Effector memory CD4-positive, alpha-beta T cell (primary cell): ENCODE results near the gene ACP6.
"Not testable (repeated sequence)": the region's sequence is repeated elsewhere in the genome, so short reads cannot be mapped to it uniquely, and the experiment has no call there.

Experiments
- DNase-seq, 3 donors: peaks; one replicate each; pipeline ENCODE4 v3.0.0-alpha.2; 2020
- H3K27ac ChIP-seq: 2 replicates; pipeline ENCODE4 v1.7.0; 2013; ENCODE audit warnings: mild to moderate bottlenecking, low read length, moderate library complexity; ENCODE audit not compliant: insufficient read depth, poor library complexity, severe bottlenecking
- H3K27me3 ChIP-seq: replicated peaks from 2 replicates; pipeline ENCODE4 v1.7.0; 2013; ENCODE audit warnings: mild to moderate bottlenecking, low read length; ENCODE audit not compliant: insufficient read depth, control insufficient read depth, poor library complexity, severe bottlenecking
- H3K36me3 ChIP-seq: 2 replicates; pipeline ENCODE4 v1.7.0; 2013; ENCODE audit warnings: mild to moderate bottlenecking, low read length, moderate library complexity; ENCODE audit not compliant: control insufficient read depth, insufficient read depth
- H3K4me1 ChIP-seq: 2 replicates; pipeline ENCODE4 v1.7.0; 2013; ENCODE audit warnings: low read length, mild to moderate bottlenecking; ENCODE audit not compliant: control insufficient read depth, insufficient read depth, poor library complexity, severe bottlenecking
- H3K4me3 ChIP-seq: 2 replicates; pipeline ENCODE4 v1.7.0; 2013; ENCODE audit warnings: low read length, low read depth, mild to moderate bottlenecking; ENCODE audit not compliant: insufficient read depth, poor library complexity, severe bottlenecking
- H3K9me3 ChIP-seq: 2 replicates; pipeline ENCODE4 v1.7.0; 2013; ENCODE audit warnings: mild to moderate bottlenecking, low read length, moderate library complexity; ENCODE audit not compliant: control insufficient read depth

Gene ACP6

DNA sequence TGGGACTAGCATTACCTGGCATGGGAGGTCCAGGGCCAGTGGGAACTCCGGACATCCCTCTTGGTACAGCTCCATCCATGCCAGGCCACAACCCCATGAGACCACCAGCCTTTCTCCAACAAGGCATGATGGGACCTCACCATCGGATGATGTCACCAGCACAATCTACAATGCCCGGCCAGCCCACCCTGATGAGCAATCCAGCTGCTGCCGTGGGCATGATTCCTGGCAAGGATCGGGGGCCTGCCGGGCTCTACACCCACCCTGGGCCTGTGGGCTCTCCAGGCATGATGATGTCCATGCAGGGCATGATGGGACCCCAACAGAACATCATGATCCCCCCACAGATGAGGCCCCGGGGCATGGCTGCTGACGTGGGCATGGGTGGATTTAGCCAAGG is 45.8 kb downstream of the ACP6 start:
- no peak for DNase-seq
- H3K4me1 ChIP-seq: peaks cover 3% of the 10 kb centered on the region
- H3K36me3 ChIP-seq: peaks cover 9% of the 10 kb centered on the region
- H3K27ac ChIP-seq: no peak overlapping the region
- no peaks in the 10 kb centered on the region for H3K27me3 ChIP-seq
- H3K4me3 ChIP-seq: no peak overlapping the region
- H3K9me3 ChIP-seq: no peaks in the 10 kb centered on the region

DNA sequence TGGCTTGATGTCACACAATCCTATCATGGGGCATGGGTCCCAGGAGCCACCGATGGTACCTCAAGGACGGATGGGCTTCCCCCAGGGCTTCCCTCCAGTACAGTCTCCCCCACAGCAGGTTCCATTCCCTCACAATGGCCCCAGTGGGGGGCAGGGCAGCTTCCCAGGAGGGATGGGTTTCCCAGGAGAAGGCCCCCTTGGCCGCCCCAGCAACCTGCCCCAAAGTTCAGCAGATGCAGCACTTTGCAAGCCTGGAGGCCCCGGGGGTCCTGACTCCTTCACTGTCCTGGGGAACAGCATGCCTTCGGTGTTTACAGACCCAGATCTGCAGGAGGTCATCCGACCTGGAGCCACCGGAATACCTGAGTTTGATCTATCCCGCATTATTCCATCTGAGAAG is 46.3 kb downstream of the ACP6 start:
- Histone ChIP-seq H3K27ac (no peak overlapping the region), H3K4me1 (peaks cover 5% of the 10 kb centered on the region), H3K4me3 (no peak overlapping the region), H3K9me3 (no peaks in the 10 kb centered on the region), H3K27me3 (no peaks in the 10 kb centered on the region), H3K36me3 (peaks cover 15% of the 10 kb centered on the region)
- DNase-seq: no peak

DNA sequence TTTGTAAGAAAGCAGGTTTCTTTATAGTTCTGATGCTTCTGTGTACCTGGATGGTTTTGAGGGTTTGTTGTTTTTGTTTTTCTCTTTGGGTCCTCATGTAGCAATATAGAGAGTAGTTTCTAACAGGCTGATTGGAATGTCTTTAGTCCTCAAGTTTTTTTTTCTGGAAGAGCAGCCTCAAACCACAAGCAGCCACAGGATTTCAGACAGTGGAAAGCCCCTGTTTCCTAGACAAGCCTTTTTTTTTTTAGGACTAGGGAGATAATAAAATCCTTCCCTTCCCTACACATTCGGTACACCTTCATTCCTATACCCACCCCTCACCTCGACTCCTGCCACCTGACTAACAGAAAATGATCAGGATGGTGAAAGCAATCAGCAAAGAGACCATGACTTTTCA is 47.6 kb downstream of the ACP6 start:
- H3K4me3 ChIP-seq: no peak overlapping the region
- no peaks in the 10 kb centered on the region for H3K9me3 ChIP-seq
- peaks cover 18% of the 10 kb centered on the region for H3K36me3 ChIP-seq
- peaks cover 15% of the 10 kb centered on the region for H3K4me1 ChIP-seq
- no peak overlapping the region for H3K27ac ChIP-seq
- H3K27me3 ChIP-seq: no peaks in the 10 kb centered on the region
- DNase-seq: no peak

DNA sequence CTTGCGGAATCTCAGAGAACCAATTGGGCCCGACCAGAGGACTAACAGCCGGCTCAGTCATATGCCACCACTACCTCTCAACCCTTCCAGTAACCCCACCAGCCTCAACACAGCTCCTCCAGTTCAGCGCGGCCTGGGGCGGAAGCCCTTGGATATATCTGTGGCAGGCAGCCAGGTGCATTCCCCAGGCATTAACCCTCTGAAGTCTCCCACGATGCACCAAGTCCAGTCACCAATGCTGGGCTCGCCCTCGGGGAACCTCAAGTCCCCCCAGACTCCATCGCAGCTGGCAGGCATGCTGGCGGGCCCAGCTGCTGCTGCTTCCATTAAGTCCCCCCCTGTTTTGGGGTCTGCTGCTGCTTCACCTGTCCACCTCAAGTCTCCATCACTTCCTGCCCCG is 49.8 kb downstream of the ACP6 start:
- peaks cover 21% of the 10 kb centered on the region for H3K36me3 ChIP-seq
- H3K4me1 ChIP-seq: peaks cover 17% of the 10 kb centered on the region
- no peak for DNase-seq
- H3K4me3 ChIP-seq: no peak overlapping the region
- no peaks in the 10 kb centered on the region for H3K27me3 ChIP-seq
- no peaks in the 10 kb centered on the region for H3K9me3 ChIP-seq
- H3K27ac ChIP-seq: no peak overlapping the region

DNA sequence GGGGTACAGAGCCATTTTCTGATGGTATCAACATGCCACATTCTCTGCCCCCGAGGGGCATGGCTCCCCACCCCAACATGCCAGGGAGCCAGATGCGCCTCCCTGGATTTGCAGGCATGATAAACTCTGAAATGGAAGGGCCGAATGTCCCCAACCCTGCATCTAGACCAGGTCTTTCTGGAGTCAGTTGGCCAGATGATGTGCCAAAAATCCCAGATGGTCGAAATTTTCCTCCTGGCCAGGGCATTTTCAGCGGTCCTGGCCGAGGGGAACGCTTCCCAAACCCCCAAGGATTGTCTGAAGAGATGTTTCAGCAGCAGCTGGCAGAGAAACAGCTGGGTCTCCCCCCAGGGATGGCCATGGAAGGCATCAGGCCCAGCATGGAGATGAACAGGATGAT is 50.6 kb downstream of the ACP6 start:
- H3K27ac ChIP-seq: no peak overlapping the region
- H3K36me3 ChIP-seq: peaks cover 21% of the 10 kb centered on the region
- H3K9me3 ChIP-seq: no peaks in the 10 kb centered on the region
- H3K4me1 ChIP-seq: peaks cover 17% of the 10 kb centered on the region
- no peak overlapping the region for H3K4me3 ChIP-seq
- no peak for DNase-seq
- H3K27me3 ChIP-seq: no peaks in the 10 kb centered on the region

DNA sequence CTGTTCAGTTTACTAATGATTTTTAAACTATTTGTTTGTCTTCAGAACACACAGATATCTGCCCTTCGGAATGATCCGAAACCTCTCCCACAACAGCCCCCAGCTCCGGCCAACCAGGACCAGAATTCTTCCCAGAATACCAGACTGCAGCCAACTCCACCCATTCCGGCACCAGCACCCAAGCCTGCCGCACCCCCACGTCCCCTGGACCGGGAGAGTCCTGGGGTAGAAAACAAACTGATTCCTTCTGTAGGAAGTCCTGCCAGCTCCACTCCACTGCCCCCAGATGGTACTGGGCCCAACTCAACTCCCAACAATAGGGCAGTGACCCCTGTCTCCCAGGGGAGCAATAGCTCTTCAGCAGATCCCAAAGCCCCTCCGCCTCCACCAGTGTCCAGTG is 51.6 kb downstream of the ACP6 start:
- Histone ChIP-seq H3K36me3 (peaks cover 29% of the 10 kb centered on the region), H3K4me3 (no peak overlapping the region), H3K4me1 (peaks cover 17% of the 10 kb centered on the region), H3K9me3 (no peaks in the 10 kb centered on the region), H3K27ac (no peak overlapping the region), H3K27me3 (no peaks in the 10 kb centered on the region)
- DNase-seq: no peak

DNA sequence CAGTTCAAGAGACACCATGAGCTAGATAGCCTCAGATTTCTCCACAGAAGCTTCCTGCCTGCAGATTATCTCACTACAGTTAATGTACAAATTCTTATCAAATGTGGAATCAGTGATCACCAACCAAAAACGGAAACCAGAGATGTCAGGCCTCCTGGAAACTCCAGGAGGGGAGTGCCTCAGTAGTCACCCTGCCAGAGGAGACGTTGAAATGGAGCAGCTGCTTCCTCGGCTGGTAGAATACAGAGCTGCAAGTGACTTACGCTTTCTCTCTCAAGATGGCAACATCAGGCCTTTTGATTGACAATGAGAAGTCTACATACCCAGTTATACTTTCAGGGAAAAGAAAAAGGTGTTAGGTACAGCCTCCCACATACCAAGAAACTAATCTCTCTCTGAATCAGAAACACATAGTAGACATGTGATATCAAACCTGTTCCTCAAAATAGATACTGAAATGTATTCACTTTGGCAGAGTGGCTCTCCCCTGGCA is 52.2 kb downstream of the ACP6 start:
- H3K27me3 ChIP-seq: no peaks in the 10 kb centered on the region
- peak in 2 of 3 donors; percentile 23 to 29 for DNase-seq
- no peak overlapping the region for H3K4me3 ChIP-seq
- no peaks in the 10 kb centered on the region for H3K9me3 ChIP-seq
- peak overlapping the region; percentile 21 for H3K27ac ChIP-seq
- peaks cover 17% of the 10 kb centered on the region for H3K4me1 ChIP-seq
- peaks cover 36% of the 10 kb centered on the region for H3K36me3 ChIP-seq

DNA sequence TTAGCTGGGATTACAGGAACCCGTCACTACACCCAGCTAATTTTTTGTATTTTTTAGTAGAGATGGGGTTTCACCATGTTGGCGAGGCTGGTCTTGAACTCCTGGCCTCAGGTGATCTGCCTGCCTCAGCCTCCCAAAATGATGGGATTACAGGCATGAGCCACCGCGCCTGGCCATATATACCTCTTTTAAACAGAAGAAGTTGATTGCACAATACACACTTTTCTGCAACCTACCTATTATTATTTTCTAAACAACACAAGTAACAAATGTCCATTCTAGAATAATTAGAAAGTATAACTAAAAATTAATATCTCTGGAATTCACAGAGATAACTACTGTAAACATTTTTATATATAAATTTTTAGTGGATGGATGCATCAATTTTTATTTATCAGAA is 55.4 kb downstream of the ACP6 start:
- Histone ChIP-seq H3K4me1 (peaks cover 17% of the 10 kb centered on the region), H3K36me3 (peaks cover 48% of the 10 kb centered on the region)
- H3K27ac ChIP-seq, H3K9me3 ChIP-seq, DNase-seq, H3K27me3 ChIP-seq, H3K4me3 ChIP-seq: not testable (repeated sequence)

DNA sequence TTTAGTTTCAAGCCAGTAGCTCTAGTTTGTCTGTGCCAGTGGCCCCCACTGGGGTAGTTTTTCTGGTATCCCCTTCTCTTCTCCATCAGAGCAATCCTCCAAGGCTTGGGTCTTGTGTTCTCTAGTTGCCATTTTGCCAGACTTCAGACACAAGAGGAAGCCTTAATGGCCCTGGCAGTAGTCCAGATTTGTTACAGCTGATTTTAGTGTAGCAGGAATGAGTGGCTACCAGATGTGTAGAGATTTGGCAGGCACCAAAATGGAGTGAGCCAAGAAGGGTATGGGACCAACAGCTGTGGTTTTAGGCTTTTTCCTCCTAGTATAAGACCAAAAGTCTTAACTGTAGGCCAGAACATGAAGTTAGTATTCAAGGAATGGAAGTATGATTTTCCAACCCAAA is 56.8 kb downstream of the ACP6 start:
- Histone ChIP-seq H3K27ac (no peak overlapping the region), H3K9me3 (no peaks in the 10 kb centered on the region), H3K27me3 (no peaks in the 10 kb centered on the region), H3K36me3 (peaks cover 44% of the 10 kb centered on the region), H3K4me1 (peaks cover 10% of the 10 kb centered on the region), H3K4me3 (no peak overlapping the region)
- DNase-seq: no peak

DNA sequence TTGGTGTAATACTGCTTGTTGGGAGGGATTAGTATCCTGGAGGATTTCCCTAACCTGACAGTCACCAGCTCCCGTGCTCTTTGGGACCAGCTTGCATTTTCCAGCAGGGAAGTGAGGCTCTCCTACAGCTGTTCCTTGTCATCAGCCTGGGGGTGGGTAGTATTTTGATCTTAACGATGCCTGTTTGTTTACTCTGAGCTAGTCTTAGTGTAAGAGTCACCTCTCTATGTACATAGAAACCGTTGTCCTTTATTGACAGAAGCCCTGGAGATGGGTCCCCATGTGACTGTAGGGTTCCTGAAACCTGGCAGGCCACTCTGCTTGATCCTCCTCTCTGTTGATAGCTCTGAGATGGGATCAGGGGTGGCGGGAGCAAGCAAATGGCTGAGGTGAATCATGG is 58.0 kb downstream of the ACP6 start:
- DNase-seq: no peak
- H3K4me3 ChIP-seq: no peak overlapping the region
- no peak overlapping the region for H3K27ac ChIP-seq
- H3K27me3 ChIP-seq: no peaks in the 10 kb centered on the region
- peaks cover 47% of the 10 kb centered on the region for H3K36me3 ChIP-seq
- H3K4me1 ChIP-seq: no peaks in the 10 kb centered on the region
- H3K9me3 ChIP-seq: no peaks in the 10 kb centered on the region

DNA sequence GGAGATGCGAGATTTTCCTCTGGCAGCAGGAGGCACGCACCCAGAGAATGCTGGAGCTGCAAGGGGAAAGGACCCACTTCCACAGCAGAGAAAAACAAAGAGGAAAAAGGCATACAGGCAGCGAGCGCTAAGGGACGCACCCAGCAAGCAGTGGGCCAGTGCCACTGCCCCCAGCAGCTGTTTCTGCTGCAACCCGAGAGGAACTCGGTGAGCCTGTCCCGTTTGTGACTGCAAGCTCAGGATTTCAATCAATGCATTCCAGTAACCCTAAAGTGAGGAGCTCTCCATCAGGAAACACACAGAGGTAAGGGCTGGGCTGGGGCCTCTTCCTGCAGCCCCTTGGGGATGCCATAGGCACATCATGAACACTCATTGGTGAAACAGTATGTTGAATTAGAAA is 58.7 kb downstream of the ACP6 start:
- Histone ChIP-seq H3K4me1 (no peaks in the 10 kb centered on the region), H3K27me3 (no peaks in the 10 kb centered on the region), H3K27ac (no peak overlapping the region), H3K36me3 (peaks cover 50% of the 10 kb centered on the region), H3K9me3 (no peaks in the 10 kb centered on the region), H3K4me3 (no peak overlapping the region)
- no peak for DNase-seq
